Keratinocyte (primary cell): ENCODE measurements around the gene ZNF236.

Source experiments
- CTCF ChIP-seq, 3 experiments: IDR thresholded peaks in 1 of 3; conservative IDR thresholded peaks in 1 of 3; optimal IDR thresholded peaks in 1 of 3; 2 replicates in 2 of 3; 3 replicates in 1 of 3; pipeline versions ENCODE3 to v1.5.1; 2011; ENCODE audit warnings: low read length in 3 of 3, mild to moderate bottlenecking in 3 of 3, moderate library complexity in 2 of 3, control low read depth in 1 of 3, inconsistent platforms in 1 of 3; ENCODE audit not compliant: insufficient read depth in 2 of 3; ENCODE audit errors: extremely low read depth in 1 of 3
- EZH2 ChIP-seq: IDR thresholded peaks from one replicate; pipeline ENCODE4 v1.6.1; 2012; ENCODE audit warnings: inconsistent platforms, mild to moderate bottlenecking, low read length, moderate library complexity

GRCh38 chr18:76857476-76857875 lies 35.1 kb downstream of the ZNF236 start:
- TF ChIP-seq CTCF (optimal IDR thresholded peaks at IDR 0.05 in 1 of 3, IDR thresholded peaks at IDR 0.05 in 1 of 3, conservative IDR thresholded peaks at IDR 0.05 in 1 of 3; ENCODE audit: extremely low read depth in 1 of 3, insufficient read depth in 2 of 3, low read length in 3 of 3): no peak
- no peak for TF ChIP-seq EZH2
